ENCODE measurements around the gene ZNF793.
A peak's percentile ranks its signal among the peaks of the same experiment; 100 is the strongest.

The ZNF793 gene

GRCh38 chr19:37511821-37512220 is 5.1 kb downstream of the ZNF793 start:
- no peak overlapping the region for H3K4me3 ChIP-seq (replicated peaks in 1 of 2; ENCODE audit: low read depth in 2 of 2, low read length in 2 of 2)
- no peak for DNase-seq (ENCODE audit: low read depth in 2 of 2)
- TF ChIP-seq, protein P1, sequence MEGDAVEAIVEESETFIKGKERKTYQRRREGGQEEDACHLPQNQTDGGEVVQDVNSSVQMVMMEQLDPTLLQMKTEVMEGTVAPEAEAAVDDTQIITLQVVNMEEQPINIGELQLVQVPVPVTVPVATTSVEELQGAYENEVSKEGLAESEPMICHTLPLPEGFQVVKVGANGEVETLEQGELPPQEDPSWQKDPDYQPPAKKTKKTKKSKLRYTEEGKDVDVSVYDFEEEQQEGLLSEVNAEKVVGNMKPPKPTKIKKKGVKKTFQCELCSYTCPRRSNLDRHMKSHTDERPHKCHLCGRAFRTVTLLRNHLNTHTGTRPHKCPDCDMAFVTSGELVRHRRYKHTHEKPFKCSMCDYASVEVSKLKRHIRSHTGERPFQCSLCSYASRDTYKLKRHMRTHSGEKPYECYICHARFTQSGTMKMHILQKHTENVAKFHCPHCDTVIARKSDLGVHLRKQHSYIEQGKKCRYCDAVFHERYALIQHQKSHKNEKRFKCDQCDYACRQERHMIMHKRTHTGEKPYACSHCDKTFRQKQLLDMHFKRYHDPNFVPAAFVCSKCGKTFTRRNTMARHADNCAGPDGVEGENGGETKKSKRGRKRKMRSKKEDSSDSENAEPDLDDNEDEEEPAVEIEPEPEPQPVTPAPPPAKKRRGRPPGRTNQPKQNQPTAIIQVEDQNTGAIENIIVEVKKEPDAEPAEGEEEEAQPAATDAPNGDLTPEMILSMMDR (IDR thresholded peaks at IDR 0.05; ENCODE audit: low read depth, low read length) = no peak

DNA sequence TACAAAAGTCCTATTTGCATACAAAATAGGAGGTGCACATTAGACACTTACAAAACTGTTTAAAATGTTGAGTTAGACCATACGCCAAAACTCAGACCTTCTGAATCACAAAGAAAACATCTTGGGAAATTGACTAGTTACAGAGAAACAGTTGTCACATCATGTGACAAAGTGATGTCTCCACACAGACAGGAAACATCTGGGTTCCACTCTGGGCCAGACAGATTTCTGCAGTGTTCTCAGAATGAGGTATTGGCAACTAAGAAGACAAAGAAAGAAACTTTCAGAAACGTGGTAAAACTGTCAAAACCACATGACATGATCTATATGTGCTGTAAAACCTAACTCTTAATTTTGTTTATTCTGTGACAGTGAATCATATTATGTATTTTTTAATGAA is 6.7 kb downstream of the ZNF793 start:
- peak in 1 of 2 donors; percentile 64 for DNase-seq (ENCODE audit: low read depth in 2 of 2)
- no peak overlapping the region for H3K4me3 ChIP-seq (replicated peaks in 1 of 2; ENCODE audit: low read depth in 2 of 2, low read length in 2 of 2)
- TF ChIP-seq, protein P1 (IDR thresholded peaks at IDR 0.05; ENCODE audit: low read depth, low read length) = no peak

- peak in 1 of 2 donors; percentile 35 for DNase-seq (ENCODE audit: low read depth in 2 of 2)
- no peak overlapping the region for H3K4me3 ChIP-seq (replicated peaks in 1 of 2; ENCODE audit: low read depth in 2 of 2, low read length in 2 of 2)
- TF ChIP-seq, protein P1 (IDR thresholded peaks at IDR 0.05; ENCODE audit: low read depth, low read length) = no peak
Observed at GRCh38 chr19:37519890-37520289, 13.2 kb downstream of the ZNF793 start.

DNA sequence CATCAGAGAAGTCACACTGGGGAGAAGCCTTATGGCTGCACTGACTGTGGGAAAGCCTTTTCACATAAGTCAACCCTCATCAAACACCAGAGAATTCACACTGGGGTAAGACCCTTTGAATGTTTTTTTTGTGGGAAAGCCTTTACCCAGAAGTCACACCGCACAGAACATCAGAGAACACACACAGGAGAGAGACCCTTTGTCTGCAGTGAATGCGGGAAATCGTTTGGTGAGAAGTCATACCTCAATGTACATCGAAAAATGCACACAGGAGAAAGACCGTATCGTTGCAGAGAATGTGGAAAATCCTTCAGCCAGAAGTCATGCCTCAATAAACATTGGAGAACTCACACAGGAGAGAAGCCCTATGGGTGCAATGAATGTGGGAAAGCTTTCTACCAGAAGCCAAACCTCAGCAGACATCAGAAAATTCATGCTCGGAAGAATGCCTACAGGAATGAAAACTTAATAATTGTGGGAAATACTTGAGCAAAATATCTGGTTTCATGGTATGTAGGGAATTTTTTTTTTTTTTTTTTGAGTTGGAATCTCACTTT is 30.7 kb downstream of the ZNF793 start:
- DNase-seq (ENCODE audit: low read depth in 2 of 2) = peak in 1 of 2 donors; percentile 12
- no peak overlapping the region for H3K4me3 ChIP-seq (replicated peaks in 1 of 2; ENCODE audit: low read depth in 2 of 2, low read length in 2 of 2)
- TF ChIP-seq, protein P1 (IDR thresholded peaks at IDR 0.05; ENCODE audit: low read depth, low read length) = no peak

- DNase-seq (ENCODE audit: low read depth in 2 of 2) = peak; percentile 73 to 76
- TF ChIP-seq, protein P1 (IDR thresholded peaks at IDR 0.05; ENCODE audit: low read depth, low read length) = peak; percentile 65
- H3K4me3 ChIP-seq (replicated peaks in 1 of 2; ENCODE audit: low read depth in 2 of 2, low read length in 2 of 2) = peak overlapping the region; percentile 83 to 91
Observed at GRCh38 chr19:37551129-37551993, 44.6 kb downstream of the ZNF793 start.

GRCh38 chr19:37563518-37563917 is 56.8 kb downstream of the ZNF793 start:
- TF ChIP-seq, protein P1 (IDR thresholded peaks at IDR 0.05; ENCODE audit: low read depth, low read length) = no peak
- H3K4me3 ChIP-seq (replicated peaks in 1 of 2; ENCODE audit: low read depth in 2 of 2, low read length in 2 of 2) = no peak overlapping the region
- DNase-seq (ENCODE audit: low read depth in 2 of 2) = no peak
